PC-3 (cell line): ENCODE measurements around the gene HPSE2. TPM values are rescaled to one million over a fixed set of nuclear protein-coding genes. Genes with fewer than 3 reads are reported as not detected.

Experiments used
- ATAC-seq: fragments of 200-7000 bp; cut with Tn5 transposase; 2 replicates; pipeline ENCODE4 v1.9.1; 2020; ENCODE audit warnings: mild to moderate bottlenecking, moderate library complexity
- BruUV-seq: library from RNA; stranded (reverse); fragments of 400-500 nt; replicated peaks from 2 replicates; lab custom pipeline; 2021; lab: Mats Ljungman, UMichigan
- CTCF ChIA-PET: fragments of 300-600 bp; sonication (Branson Sonifier 250); formaldehyde crosslinking; loops from one replicate; lab custom pipeline; 2022; ENCODE audit warnings: antibody characterized with exemption; lab: Charles Lee
- POLR2A ChIA-PET: fragments of 300-600 bp; sonication (Branson Sonifier 250); formaldehyde crosslinking; loops from one replicate; lab custom pipeline; 2022; ENCODE audit warnings: antibody characterized with exemption; ENCODE audit not compliant: unreplicated experiment; lab: Charles Lee
- DNase-seq: peaks from one replicate; pipeline ENCODE4 v3.0.0-alpha.2; 2015
- H2AFZ ChIP-seq: fragments of 300-600 bp; sonication (generic); 2 replicates; pipeline ENCODE4 v1.6.0; 2016; ENCODE audit warnings: antibody characterized with exemption, low read length
- H3F3A ChIP-seq: fragments of 300-600 bp; sonication (generic); one replicate; pipeline ENCODE4 v1.6.0; 2017; ENCODE audit warnings: antibody characterized with exemption, low read length, control low read depth, mild to moderate bottlenecking; ENCODE audit not compliant: unreplicated experiment
- H3K27ac ChIP-seq: fragments of 300-600 bp; sonication (generic); 2 replicates; pipeline ENCODE4 v1.5.1; 2016; ENCODE audit warnings: mild to moderate bottlenecking, low read length
- H3K27me3 ChIP-seq: fragments of 300-600 bp; sonication (generic); 2 replicates; pipeline ENCODE4 v1.6.1; 2016; ENCODE audit warnings: low read length, mixed read lengths
- H3K36me3 ChIP-seq: fragments of 300-600 bp; sonication (generic); 2 replicates; pipeline ENCODE4 v1.6.1; 2016; ENCODE audit warnings: low read depth, mixed run types, low read length, mixed read lengths
- H3K4me1 ChIP-seq: fragments of 300-600 bp; sonication (generic); 2 replicates; pipeline ENCODE4 v1.5.1; 2016; ENCODE audit warnings: low read length; ENCODE audit not compliant: insufficient read depth
- H3K4me2 ChIP-seq: fragments of 300-600 bp; sonication (generic); 2 replicates; pipeline ENCODE4 v1.6.0; 2016; ENCODE audit warnings: low read length
- H3K4me3 ChIP-seq: fragments of 300-600 bp; sonication (generic); 2 replicates; pipeline ENCODE4 v1.5.1; 2016; ENCODE audit warnings: mild to moderate bottlenecking, low read length, mixed read lengths
- H3K79me2 ChIP-seq: fragments of 300-600 bp; sonication (generic); 2 replicates; pipeline ENCODE4 v1.6.1; 2017; ENCODE audit warnings: low read length, mixed read lengths
- H3K9ac ChIP-seq: fragments of 300-600 bp; sonication (generic); 2 replicates; pipeline ENCODE4 v1.6.0; 2016; ENCODE audit warnings: mild to moderate bottlenecking, low read length
- H3K9me2 ChIP-seq: fragments of 300-600 bp; sonication (generic); replicated peaks from 2 replicates; pipeline ENCODE4 v1.6.1; 2016; ENCODE audit warnings: mixed run types, low read length, mixed read lengths
- H3K9me3 ChIP-seq: fragments of 300-600 bp; sonication (generic); 2 replicates; pipeline ENCODE4 v1.6.1; 2016; ENCODE audit warnings: low read length, mixed read lengths
- H4K20me1 ChIP-seq: fragments of 300-600 bp; sonication (generic); 2 replicates; pipeline ENCODE4 v1.6.1; 2016; ENCODE audit warnings: low read length, mixed read lengths
- EZH2 ChIP-seq: fragments of 300-600 bp; sonication (generic); IDR thresholded peaks from one replicate; pipeline ENCODE4 v1.6.1; 2017; ENCODE audit warnings: antibody characterized with exemption, mild to moderate bottlenecking, low read length; ENCODE audit not compliant: unreplicated experiment
- EZH2phosphoT487 ChIP-seq: fragments of 300-600 bp; sonication (generic); IDR thresholded peaks from 2 replicates; pipeline ENCODE4 v1.6.1; 2018; ENCODE audit warnings: mild to moderate bottlenecking, antibody characterized with exemption, low read length, borderline replicate concordance
- intact Hi-C: fragments of 100-400 bp; cut with micrococcal nuclease; formaldehyde crosslinking; loops from 2 replicates; pipeline ENCODE4 v1.9.0; 2023
- total RNA-seq: library from RNA; depleted of rRNA; stranded (reverse); fragments of >200 nt; gene quantifications from 2 replicates; pipeline ENCODE4 v1.2.3, GENCODE V29; 2014
- TF ChIP-seq, protein P1 (sequence below): fragments of 300-600 bp; sonication (generic); conservative IDR thresholded peaks from 2 replicates; pipeline ENCODE4 v1.5.1; 2017; ENCODE audit warnings: antibody characterized with exemption, low read depth, mild to moderate bottlenecking, low read length

HPSE2 gene
- total RNA-seq, 1 experiment from 2014 or later, result 0.15 TPM

DNA sequence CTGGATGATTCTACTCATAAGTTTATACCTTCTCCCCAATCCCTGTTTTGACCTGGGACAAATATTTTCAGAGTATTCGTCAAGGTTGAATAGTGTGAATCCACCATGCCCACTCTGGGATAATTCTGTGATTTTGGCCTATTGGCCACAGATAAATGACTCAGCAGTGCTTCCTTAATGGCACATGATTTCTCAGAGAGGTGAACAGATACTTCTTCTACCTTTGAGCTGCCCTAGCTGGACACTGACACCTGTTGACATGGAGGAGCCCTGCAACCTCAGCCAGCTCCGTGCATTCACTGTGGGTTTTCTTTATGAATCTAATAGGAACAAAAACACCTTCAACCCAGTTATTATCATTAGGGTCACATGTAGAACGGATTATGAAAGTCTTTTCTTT, 748.0 kb downstream of the HPSE2 start:
- no peaks in the 10 kb centered on the region for H3K9me2 ChIP-seq
- ATAC-seq, result no peak

DNA sequence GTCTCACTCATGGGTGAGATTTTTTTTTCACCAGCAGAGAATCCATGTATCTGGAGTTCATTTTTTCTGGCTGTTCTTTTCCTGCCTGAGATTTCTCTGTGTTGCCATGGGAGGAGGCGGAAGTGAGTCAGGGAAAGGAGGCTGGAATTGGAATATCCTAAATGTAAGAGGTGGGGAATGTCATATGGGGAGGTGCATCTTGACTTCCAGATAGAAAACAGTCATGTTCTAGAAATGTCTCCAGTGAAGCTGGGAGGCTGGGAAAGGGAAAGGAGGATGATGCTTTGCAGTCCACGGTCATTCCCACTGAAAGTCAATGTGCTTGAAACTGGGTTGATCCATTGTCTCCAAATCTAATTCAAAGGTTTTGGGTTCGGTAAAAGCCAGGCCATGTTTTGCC, 749.2 kb downstream of the HPSE2 start:
- no peaks in the 10 kb centered on the region for H3F3A ChIP-seq
- H3K79me2 ChIP-seq, result no peaks in the 10 kb centered on the region
- peaks cover 22% of the 10 kb centered on the region for H3K4me1 ChIP-seq
- ChIA-PET POLR2A (no interaction called here), CTCF (no interaction called here)
- no peaks in the 10 kb centered on the region for H3K9me3 ChIP-seq
- intact Hi-C loops, result no loop called here
- peak; percentile 36 for DNase-seq
- H3K27me3 ChIP-seq, result no peaks in the 10 kb centered on the region
- no TSS peak for BruUV-seq
- no peak overlapping the region for H3K9ac ChIP-seq
- no peak overlapping the region for H3K4me2 ChIP-seq
- no peaks in the 10 kb centered on the region for H4K20me1 ChIP-seq
- TF ChIP-seq, protein P1, sequence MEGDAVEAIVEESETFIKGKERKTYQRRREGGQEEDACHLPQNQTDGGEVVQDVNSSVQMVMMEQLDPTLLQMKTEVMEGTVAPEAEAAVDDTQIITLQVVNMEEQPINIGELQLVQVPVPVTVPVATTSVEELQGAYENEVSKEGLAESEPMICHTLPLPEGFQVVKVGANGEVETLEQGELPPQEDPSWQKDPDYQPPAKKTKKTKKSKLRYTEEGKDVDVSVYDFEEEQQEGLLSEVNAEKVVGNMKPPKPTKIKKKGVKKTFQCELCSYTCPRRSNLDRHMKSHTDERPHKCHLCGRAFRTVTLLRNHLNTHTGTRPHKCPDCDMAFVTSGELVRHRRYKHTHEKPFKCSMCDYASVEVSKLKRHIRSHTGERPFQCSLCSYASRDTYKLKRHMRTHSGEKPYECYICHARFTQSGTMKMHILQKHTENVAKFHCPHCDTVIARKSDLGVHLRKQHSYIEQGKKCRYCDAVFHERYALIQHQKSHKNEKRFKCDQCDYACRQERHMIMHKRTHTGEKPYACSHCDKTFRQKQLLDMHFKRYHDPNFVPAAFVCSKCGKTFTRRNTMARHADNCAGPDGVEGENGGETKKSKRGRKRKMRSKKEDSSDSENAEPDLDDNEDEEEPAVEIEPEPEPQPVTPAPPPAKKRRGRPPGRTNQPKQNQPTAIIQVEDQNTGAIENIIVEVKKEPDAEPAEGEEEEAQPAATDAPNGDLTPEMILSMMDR, result no peak
- no peak for TF ChIP-seq EZH2
- no peak for TF ChIP-seq EZH2phosphoT487
- no peak overlapping the region for H3K27ac ChIP-seq
- no peak overlapping the region for H2AFZ ChIP-seq
- no peak overlapping the region for H3K4me3 ChIP-seq
- ATAC-seq, result no peak
- H3K36me3 ChIP-seq, result no peaks in the 10 kb centered on the region
- no peaks in the 10 kb centered on the region for H3K9me2 ChIP-seq

More for the DNA sequence above, 748.0 kb downstream of the HPSE2 start:
- intact Hi-C loops, result no loop called here
- BruUV-seq, result no TSS peak
- Histone ChIP-seq H3K79me2 (no peaks in the 10 kb centered on the region), H3K4me1 (peaks cover 22% of the 10 kb centered on the region), H3K9me3 (no peaks in the 10 kb centered on the region), H3K27ac (no peak overlapping the region), H4K20me1 (no peaks in the 10 kb centered on the region), H3K9ac (no peak overlapping the region), H2AFZ (no peak overlapping the region), H3K36me3 (no peaks in the 10 kb centered on the region), H3F3A (no peaks in the 10 kb centered on the region), H3K27me3 (no peaks in the 10 kb centered on the region), H3K4me3 (no peak overlapping the region), H3K4me2 (no peak overlapping the region)
- TF ChIP-seq EZH2phosphoT487 (no peak), EZH2 (no peak)
- TF ChIP-seq, protein P1, result peak; percentile 17; the same call in 1 of the 2 replicates
- no peak for DNase-seq
- ChIA-PET POLR2A (no interaction called here), CTCF (no interaction called here)

DNA sequence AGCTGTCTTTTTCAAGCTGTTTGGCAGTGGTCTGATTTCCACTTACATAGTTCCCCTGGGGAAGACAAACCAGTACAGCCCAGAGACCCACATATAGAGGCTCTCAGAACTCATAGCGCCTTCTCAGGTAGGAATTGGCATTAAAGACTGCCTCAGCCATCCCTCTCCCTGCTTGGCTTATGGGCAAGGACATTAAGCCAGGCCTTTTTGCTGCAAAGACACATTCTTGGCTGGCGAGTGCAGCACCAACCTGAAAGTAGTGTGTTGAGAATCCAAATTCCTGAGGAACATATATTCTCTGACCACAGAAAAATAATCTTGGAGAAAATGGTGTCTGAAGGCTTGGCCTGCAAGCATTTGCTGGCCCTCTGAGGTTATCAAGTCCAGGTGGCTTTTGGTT, 749.7 kb downstream of the HPSE2 start:
- CTCF ChIA-PET, result no interaction called here

More for the DNA sequence above, 749.7 kb downstream of the HPSE2 start:
- ATAC-seq, result no peak
- Histone ChIP-seq H3K79me2 (no peaks in the 10 kb centered on the region), H3F3A (no peaks in the 10 kb centered on the region), H3K27me3 (no peaks in the 10 kb centered on the region), H3K4me1 (peaks cover 22% of the 10 kb centered on the region), H3K36me3 (no peaks in the 10 kb centered on the region), H3K9ac (no peak overlapping the region), H3K27ac (no peak overlapping the region), H3K9me3 (no peaks in the 10 kb centered on the region), H4K20me1 (no peaks in the 10 kb centered on the region), H2AFZ (no peak overlapping the region), H3K9me2 (no peaks in the 10 kb centered on the region), H3K4me2 (no peak overlapping the region), H3K4me3 (no peak overlapping the region)
- DNase-seq, result peak; percentile 39
- TF ChIP-seq, protein P1, result no peak
- TF ChIP-seq EZH2phosphoT487 (no peak), EZH2 (no peak)
- POLR2A ChIA-PET, result no interaction called here
- BruUV-seq, result no TSS peak
- intact Hi-C loops, result no loop called here
